ENCODE data around the gene NWD2.
"Not testable (repeated sequence)": the region's sequence is repeated elsewhere in the genome, so short reads cannot be mapped to it uniquely, and the experiment has no call there.

Gene NWD2

DNA sequence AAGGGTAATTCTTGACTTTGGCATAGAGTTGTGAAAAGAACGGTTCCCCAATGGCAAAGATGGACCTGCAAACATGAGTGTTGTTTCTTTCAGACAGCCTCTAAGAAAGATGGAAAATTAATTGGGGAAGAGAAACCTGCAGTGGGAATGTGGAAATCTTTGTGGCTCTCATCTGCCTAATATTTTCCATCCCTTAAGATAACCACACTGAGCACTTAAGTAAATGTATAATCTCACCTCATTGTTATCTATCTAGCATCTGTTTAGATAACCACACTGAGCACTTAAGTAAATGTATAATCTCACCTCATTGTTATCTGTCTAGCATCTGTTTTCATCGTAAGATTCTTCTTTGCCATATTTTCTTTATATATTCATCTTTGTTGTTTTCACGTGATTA is 149.3 kb downstream of the NWD2 start:
- peak; percentile 91 for DNase-seq

DNA sequence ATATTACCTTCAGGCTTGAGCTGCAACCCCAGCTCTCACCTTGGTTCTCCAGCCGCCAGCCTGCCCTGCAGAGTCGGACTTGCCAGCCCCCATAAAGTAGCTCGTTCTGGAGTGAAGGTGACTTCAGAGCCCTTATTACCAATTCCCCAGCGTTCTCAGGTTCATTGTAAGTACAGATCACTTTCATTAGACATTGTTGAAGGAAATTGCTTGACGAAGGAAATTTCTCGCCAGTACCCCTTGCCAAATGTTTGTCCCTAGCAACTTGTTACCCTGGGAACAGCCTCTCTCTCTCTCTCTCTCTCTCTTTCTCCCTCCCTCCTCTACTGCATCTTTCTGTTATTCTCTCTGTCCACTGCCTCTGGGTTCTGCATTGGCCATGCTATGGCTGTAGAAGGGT is 153.0 kb downstream of the NWD2 start:
- no peak for DNase-seq

DNA sequence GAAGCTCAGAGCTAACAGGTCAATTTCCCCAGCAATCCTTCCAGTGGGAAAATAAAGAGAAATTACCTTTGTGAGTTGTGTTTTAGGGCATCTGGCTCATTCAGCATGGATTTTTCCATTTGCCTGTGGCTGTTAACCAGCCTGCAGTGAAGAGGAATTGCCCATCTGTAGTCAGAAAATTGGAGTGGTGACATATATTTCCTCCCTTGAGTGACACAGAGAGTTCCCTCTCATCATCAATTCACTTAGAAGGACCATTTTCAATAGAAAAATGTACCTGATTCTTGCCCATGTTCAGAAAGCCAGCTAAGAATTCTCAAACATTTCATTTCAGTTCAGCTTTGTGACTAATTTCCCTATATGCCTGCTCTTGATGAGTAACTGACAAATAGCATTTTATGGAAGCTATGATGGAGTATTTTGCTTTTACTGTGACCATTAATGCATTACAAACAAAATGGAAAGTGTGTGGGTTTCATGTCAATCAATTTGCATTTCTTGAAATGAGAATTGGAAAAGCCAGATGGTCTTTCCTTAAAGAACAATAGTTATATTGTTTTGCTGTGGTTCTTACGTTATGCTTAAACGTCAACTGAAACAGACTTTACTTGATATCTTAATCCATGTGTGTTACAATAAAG is 155.8 kb downstream of the NWD2 start:
- no peak for DNase-seq

DNA sequence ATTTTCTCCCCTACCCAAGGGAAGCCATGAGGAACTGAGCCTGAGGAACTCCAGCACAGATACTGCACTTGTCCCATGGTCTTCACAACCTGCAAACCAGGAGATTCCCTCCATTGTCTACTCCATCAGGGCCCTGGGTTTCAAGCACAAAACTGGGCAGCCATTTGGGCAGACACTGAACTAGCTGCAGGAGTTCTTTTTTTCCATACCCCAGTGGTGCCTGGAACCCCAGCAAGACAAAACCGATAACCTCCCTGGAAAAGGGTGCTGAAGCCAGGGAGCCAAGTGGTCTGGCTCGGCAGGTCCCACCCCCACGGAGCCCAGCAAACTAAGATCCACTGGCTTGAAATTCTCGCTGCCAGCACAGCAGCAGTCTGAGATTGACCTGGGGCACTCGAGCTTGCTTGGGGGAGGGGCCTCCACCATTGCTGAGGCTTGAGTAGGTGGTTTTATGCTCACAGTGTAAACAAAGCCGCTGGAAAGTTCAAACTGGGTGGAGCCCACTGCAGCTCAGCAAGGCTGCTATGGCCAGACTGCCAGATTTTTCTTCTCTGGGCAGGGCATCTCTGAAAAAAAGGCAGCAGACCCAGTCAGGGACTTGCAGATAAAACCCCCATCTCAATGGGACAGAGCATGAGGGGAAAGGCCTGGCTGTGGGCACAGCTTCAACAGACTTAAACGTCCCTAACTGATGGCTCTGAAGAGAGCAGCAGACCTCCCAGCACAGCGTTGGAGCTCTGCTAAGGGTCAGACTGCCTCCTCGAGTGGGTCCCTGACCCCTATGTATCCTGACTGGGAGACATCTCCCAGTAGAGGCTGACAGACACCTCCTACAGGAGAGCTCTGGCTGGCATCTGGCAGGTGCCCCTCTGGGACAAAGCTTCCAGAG is 163.6 kb downstream of the NWD2 start:
- DNase-seq, result not testable (repeated sequence)

DNA sequence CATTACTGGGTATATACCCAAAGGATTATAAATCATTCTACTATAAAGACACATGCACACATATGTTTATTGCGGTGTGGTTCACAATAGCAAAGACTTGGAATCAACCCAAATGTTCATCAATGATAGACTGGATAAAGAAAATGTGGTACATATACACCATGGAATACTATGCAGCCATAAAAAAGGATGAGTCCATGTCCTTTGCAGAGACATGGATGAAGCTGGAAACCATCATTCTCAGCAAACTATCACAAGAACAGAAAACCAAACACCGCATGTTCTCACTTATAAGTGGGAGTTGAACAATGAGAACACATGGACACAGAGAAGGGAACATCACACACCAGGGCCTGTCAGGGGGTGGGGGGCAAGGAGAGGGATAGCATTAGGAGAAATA is 169.1 kb downstream of the NWD2 start:
- DNase-seq, result not testable (repeated sequence)

DNA sequence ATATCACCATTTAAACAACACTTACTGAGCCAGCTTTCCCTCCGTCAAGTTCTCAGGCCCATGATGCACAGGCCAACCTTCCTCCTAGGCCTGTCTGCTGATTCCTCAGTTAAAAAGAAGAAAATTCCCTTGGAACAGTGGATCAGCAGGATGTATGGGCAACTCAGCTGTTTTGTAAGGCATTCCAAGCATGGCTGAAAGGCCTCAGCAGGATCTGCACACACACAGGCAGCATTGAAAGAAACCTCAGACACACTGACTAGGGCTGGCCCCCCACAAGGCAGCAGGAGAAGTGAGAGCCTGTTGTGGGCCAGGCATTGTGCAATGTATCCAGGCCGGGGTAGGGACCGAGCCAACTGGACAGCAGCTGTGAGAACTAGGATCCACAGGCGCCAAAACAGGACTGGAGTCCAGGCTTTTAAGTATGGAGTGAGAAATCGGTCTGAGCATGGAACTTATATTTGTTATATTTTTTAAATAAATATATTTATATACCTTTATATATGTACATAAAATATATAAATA is 171.4 kb downstream of the NWD2 start:
- DNase-seq, result peak; percentile 28

DNA sequence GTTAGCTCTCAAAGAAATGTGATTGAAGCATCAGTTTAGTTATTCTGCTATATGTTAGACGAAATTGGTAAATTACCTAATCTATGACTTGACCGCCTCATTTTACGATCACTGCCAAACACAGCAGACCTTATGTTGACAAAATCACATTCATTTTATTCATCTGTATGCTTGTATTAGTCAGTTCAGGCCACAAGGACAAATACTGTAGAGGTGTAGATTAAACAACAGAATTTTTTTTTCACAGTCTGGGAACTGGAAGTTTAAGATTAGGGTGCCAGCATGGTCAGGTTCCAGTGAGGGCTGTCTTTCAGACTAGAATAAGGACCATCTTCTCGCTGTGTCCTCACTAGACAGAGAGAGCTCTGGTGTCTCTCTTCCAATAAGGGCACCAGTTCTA is 177.1 kb downstream of the NWD2 start:
- DNase-seq, result no peak

DNA sequence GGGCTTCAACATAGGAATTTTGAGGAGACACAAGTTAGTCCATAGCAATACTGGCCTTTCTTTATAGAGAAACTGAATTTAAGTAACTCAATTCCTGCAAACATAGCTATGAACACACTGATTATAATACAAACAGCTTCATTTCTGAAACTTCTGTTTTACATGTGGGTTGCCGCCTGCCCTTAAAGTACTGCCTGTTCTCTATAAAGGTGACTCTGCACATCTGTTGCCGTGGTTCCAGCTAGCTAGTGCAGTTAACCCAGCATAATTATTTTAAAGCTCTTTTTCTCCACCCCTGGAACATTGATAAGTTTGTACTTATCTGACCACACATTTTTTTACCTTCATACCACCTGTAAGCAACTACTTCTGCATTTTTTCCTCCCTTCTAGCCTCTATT is 177.6 kb downstream of the NWD2 start:
- DNase-seq, result no peak

DNA sequence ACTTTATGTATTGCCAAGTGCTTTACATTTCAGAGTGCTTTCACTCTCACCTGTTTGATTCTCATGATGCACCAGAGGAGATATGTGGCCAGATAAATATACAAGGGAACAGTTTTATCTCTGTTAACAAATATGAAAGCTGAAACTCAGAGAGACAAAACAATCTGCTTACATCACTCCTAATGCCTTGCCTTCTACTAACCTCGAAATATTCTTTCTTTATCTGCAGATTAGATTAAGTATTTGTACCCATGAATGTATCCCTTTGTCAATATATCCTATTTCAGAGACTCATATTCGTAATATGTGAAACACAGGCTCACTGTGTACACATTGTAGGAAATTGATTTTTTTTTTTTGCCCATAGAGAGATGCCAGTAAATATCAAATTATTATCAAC is 178.1 kb downstream of the NWD2 start:
- no peak for DNase-seq

DNA sequence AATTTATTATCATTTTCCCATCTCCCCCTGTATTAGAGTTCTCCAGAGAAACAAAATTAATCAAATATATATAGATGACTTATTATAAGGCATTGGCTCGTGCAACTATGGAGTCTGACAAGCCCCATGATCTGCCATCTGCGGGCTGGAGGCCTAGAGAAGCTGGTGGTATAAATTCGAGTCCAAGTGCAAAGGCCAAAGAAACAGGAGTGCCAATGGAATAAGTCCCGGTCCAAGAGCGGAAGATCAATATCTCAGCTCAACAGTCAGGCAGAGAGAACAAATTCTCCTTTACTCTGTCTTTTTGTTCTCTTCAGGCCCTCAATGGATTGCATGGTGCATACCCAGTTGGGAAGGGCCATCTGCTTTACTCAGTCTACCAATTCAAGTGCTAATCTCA is 178.8 kb downstream of the NWD2 start:
- no peak for DNase-seq

DNA sequence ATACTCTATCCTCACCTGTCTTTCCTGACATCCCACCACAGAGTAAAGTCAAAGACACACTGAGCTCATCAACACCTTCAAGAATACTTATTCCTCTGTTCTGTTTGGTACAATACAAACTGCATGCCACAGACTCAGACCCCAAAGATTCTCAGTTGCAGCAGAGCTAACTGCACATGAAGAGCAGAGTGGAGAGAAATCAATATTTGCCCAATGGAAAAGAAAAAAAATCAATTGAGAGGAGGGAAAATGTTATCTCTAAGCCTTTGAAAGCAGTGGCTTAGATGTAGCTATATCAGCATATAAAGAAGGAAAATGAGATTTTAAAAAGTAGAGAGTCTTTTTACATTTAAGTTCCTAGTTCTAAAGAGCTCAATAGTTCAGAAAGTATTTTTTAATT is 180.2 kb downstream of the NWD2 start:
- no peak for DNase-seq

DNA sequence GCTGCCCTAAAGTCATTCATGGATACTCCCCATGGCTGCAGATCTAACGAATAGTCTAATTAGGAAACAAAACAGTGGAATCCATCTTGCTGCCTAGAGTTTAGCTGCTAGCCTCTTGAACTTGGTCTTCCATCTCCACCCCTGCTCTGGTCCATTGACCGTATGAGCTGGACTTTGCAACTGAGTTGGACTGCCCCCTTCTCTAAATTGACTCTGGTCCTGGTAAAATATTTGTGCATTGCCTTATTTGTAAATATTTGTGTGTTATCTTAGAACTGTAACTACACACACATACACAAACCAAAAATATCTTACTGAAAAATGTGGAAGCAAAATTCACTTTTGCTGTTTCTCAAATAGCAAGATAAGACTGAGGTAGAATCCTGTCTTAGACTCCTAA is 181.3 kb downstream of the NWD2 start:
- DNase-seq, result no peak

DNA sequence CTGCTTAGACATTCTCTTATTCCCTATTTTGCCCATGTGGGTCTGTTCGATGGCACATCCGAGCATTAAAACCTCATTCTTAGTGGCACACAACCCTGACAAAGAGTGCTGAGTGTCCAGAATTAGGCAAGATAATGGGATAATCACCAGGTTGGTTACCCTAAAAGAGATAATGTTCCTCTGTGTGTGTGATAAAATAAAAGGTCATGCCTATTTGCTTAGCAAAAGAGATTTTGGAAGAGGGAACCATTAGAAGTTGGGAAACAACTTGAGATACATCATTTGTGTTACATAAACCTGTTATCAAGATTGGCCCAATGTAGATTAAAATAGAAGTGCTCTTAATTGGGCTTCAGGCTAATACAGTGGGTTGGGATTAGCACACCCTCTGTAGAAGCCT is 182.7 kb downstream of the NWD2 start:
- no peak for DNase-seq

DNA sequence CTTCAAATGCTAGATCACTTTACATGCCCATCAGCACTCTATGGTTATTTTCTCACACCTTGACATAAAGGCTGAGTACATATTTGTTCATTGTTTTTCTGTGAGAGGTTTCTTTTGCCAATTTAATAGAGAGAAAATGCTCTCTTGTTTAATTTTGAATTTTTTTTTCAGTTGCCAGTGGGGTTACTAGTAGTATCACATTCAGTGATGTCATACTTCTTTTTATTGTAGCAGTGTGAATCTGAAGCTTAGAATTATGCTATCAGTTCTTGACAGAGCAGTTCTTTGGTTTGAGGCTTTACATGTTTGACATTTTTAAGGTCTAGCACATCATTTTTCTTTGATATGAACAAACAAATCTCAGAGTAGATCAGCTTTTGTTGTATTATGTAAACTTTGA is 185.4 kb downstream of the NWD2 start:
- no peak for DNase-seq

DNA sequence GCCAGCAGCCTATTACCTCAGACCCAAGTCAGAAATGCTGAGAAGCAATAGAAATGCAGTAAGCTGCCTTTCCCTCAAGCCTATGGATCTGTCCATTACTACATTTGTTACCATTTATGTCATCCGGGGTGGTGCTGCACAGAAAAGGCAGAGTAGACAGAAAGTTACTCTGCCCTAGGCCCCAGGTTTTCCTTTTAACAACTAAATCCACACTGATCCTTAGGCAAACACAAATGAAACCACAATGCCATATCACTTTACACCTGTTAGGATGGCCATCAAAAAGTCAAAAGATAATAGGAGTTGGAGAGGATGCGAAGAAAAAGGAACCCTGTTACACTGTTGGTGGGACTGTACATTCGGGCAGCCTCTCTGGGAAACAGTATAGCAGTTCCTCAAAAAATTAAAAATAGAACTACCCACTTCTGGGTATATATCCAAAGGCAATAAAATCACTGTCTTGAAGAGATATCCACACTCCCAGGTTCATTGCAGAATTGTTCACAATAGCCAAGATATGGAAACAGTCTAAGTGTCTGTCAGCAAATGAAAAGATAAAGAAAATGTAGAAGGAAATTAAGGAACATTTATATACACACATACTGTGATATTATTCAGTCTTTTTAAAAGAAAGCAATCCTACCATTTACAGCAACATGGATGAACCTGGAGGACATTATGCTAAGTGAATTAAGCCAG is 186.3 kb downstream of the NWD2 start:
- no peak for DNase-seq

DNA sequence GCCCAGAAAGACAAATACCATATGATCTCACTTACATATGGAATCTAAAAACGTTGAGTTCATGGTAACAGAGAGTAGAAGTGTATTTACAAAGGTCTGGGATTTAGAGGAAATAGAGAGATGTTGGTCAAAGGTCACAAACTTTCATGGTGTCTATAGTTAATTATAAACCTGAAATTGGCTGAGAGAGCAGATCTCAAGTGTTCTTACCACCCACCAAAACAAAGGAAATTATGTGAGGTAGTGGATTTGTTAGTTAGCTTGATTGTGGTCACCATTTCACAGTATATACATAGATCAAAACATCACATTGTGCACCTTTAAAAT is 186.8 kb downstream of the NWD2 start:
- no peak for DNase-seq

DNA sequence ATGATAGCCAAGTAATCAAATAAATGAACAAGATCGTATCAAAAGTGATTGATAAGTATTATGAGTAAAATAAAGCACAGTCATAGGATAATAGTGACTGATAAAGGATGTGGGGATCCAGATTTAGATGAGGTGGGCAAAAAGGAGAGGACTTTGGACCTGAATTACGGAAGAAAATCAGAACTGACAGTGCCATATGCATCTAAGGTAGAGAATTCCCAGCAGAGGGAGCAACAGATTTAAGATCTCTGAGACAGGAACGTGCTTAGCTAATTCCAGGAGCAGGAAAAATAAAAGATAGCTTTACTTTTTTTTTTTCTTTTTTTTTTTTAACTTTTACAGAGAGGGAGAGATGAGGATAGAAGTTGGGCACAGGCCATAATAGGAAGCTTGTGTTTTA is 189.9 kb downstream of the NWD2 start:
- DNase-seq, result no peak

DNA sequence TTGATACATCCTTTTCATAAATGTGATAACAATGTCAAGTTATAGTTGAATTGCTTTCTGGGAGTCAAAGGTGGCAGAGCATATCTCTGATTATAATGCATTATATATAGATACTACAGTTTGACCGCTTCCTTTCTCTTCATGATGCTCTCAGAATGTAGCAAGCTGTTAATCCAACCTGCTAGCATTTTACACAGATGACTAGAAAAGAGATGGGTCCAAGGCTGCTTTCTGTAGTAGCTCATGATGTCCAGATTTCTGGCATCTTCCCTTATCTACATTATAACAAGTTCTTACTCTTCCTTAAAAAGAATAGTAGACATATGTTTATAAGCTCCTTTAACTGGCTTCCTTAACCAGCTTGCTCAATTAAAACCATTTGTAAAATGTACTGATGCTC is 192.0 kb downstream of the NWD2 start:
- no peak for DNase-seq

DNA sequence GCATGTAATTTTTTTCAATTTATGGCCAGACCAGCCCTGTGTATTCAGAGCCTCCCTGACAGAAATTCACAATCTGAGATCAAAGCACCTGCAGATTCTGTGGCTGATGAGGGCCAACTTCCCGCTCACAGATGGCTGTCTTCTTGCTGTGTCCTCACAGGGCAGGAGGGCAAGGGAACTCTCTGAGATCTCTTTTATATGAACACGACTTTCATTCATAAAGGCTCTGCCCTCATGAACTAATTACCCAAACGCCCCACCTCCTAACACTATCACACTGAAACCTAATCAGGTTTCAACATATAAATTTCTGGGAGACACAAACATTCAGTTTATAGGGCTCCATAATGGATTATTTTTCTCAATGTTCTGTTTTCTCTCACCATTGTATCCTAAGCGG is 192.6 kb downstream of the NWD2 start:
- no peak for DNase-seq

DNA sequence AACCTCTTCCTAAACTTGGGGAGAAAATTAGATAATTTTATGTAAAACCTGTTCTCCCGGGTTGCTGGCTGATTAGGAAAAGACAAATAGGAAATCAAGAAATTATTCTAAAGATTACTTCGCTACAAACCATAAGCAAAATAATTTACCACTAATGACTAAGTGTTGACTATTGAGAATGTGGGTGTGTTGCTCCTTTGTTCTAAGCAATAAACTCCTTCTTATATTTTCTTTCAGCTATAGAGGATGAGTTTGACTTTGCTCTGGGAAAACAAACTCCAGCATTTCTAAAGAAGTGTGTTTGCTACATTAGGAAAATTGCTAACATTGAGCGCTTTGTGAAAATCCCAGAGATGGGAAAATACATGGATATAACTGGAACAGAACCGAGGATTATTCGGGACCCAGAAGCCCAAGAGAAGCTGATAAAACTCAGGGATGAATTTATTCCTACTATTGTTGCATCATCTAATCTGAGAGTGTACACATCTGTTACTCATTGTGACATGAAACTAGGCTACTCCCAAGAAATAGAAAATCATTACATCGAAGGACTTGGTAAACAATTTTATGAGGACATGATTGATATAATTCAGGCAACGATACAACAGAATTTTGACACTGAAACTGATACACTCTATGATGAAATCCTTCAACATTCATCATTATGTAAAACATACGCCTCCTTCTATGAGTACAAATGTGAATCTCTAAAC is 194.2 kb downstream of the NWD2 start:
- no peak for DNase-seq

DNA sequence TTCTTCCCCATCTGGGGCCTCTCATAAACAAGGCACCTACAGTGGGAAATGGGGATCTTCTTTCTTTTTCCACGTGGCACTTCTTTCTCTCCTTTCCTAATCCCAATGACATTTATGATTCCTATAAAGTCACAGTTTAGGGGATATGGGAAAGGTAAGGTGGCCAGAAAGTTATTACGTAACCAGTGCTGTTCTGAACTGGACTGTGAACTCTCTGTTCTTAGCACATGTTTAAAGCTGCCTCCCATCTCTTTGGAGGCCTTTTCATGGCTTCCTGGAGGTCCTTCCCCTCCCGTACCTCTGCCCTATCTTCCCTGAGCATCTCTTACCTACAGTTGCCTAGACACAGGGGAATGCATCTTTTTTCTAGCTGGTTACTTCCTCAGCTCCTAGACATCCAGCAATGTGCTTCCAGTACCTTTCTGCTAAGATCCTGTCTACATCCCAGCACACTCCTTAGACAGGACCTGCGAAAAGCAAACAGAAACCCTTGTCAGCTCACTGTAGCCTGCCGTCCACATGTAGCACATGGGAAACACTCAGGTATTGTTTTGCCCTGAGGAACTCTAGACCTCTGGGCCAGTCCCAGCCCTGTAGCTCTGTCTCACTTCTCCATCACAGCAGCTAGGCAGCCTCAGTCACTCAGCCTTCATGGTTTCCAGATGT is 195.4 kb downstream of the NWD2 start:
- no peak for DNase-seq

DNA sequence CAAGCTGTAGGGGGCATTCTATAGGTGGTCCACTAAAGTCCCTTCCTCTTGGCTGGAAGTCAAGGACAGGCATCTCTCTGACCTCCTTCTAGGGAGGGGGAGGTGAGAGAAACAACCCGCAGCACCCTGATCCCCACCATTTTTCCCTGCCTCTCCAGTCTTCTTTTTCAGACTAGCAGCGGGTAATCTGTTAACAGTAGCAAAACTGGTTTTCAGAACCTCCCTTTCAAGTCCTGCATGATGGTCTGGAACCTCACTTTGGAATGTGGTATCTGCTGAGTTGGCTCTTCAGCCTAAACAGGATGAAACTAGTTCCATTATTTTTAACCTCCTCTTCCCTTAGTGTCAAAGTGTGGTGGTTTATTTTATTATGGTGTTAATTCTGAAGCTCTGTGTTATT is 196.0 kb downstream of the NWD2 start:
- no peak for DNase-seq

Measured in MV-4-11 (cell line).